H9 (cell line): Measurements from ENCODE around the gene STK32B. TPM values are rescaled to one million over a fixed set of nuclear protein-coding genes. Genes with fewer than 3 reads are reported as not detected.

Experiments used
- DNase-seq: peaks from one replicate; pipeline ENCODE4 v3.0.0-alpha.2; 2017
- H2AFZ ChIP-seq: one replicate; pipeline ENCODE4 v1.6.1; 2013; ENCODE audit warnings: mild to moderate bottlenecking, low read length, control low read depth, moderate library complexity
- H2AK5ac ChIP-seq: 2 replicates; pipeline ENCODE4 v1.6.1; 2013; ENCODE audit warnings: low read length, control low read depth, mixed read lengths; ENCODE audit not compliant: insufficient read length
- H2BK120ac ChIP-seq: one replicate; pipeline ENCODE4 v1.6.1; 2013; ENCODE audit warnings: low read depth, mild to moderate bottlenecking, low read length, control low read depth, inconsistent platforms; ENCODE audit not compliant: poor library complexity, severe bottlenecking
- H2BK12ac ChIP-seq: 2 replicates; pipeline ENCODE4 v1.6.1; 2013; ENCODE audit warnings: low read length, control low read depth, mixed read lengths, low read depth; ENCODE audit not compliant: insufficient read length
- H2BK15ac ChIP-seq: 2 replicates; pipeline ENCODE4 v1.6.1; 2013; ENCODE audit warnings: low read depth, low read length, control low read depth
- H2BK20ac ChIP-seq: one replicate; pipeline ENCODE4 v1.6.1; 2013; ENCODE audit warnings: low read depth, mild to moderate bottlenecking, low read length, control low read depth, inconsistent platforms; ENCODE audit not compliant: poor library complexity, severe bottlenecking
- H2BK5ac ChIP-seq: 2 replicates; pipeline ENCODE4 v1.6.1; 2013; ENCODE audit warnings: low read length, control low read depth, mixed read lengths; ENCODE audit not compliant: insufficient read length
- H3K14ac ChIP-seq: 2 replicates; pipeline ENCODE4 v1.6.1; 2013; ENCODE audit warnings: low read length, control low read depth; ENCODE audit not compliant: insufficient read depth
- H3K18ac ChIP-seq: 2 replicates; pipeline ENCODE4 v1.6.1; 2013; ENCODE audit warnings: low read depth, mild to moderate bottlenecking, mixed read lengths, low read length, control low read depth; ENCODE audit not compliant: insufficient read length
- H3K23ac ChIP-seq: 2 replicates; pipeline ENCODE4 v1.6.1; 2013; ENCODE audit warnings: low read length, control low read depth, mixed read lengths, low read depth; ENCODE audit not compliant: insufficient read length
- H3K23me2 ChIP-seq: 2 replicates; pipeline ENCODE4 v1.6.1; 2013; ENCODE audit warnings: low read depth, mild to moderate bottlenecking, mixed read lengths, low read length, control low read depth; ENCODE audit not compliant: insufficient read length, poor library complexity, severe bottlenecking
- H3K27ac ChIP-seq: 2 replicates; pipeline ENCODE4 v1.5.1; 2013; ENCODE audit warnings: low read length, control low read depth, mixed read lengths, low read depth; ENCODE audit not compliant: insufficient read length
- H3K27me3 ChIP-seq: 2 replicates; pipeline ENCODE4 v1.6.1; 2013; ENCODE audit warnings: low read length, control low read depth, inconsistent platforms; ENCODE audit not compliant: insufficient read depth
- H3K4ac ChIP-seq: 2 replicates; pipeline ENCODE4 v1.6.1; 2013; ENCODE audit warnings: low read depth, mild to moderate bottlenecking, control low read depth, inconsistent platforms, low read length, moderate library complexity
- H3K4me1 ChIP-seq: 2 replicates; pipeline ENCODE4 v1.6.1; 2013; ENCODE audit warnings: low read length, control low read depth, inconsistent platforms; ENCODE audit not compliant: insufficient read depth
- H3K4me2 ChIP-seq: 2 replicates; pipeline ENCODE4 v1.6.1; 2013; ENCODE audit warnings: low read length, control low read depth, mixed read lengths; ENCODE audit not compliant: insufficient read length, insufficient read depth
- H3K56ac ChIP-seq: 2 replicates; pipeline ENCODE4 v1.6.1; 2013; ENCODE audit warnings: low read depth, mild to moderate bottlenecking, mixed read lengths, low read length, control low read depth; ENCODE audit not compliant: insufficient read length
- H3K79me1 ChIP-seq: 2 replicates; pipeline ENCODE4 v1.6.1; 2013; ENCODE audit warnings: low read depth, mild to moderate bottlenecking, moderate library complexity, low read length, control low read depth, inconsistent platforms; ENCODE audit not compliant: insufficient read depth, poor library complexity, severe bottlenecking
- H3K79me2 ChIP-seq: 2 replicates; pipeline ENCODE4 v1.6.1; 2013; ENCODE audit warnings: low read length, control low read depth, inconsistent platforms; ENCODE audit not compliant: insufficient read depth
- H3K9ac ChIP-seq: 2 replicates; pipeline ENCODE4 v1.6.1; 2013; ENCODE audit warnings: low read length, control low read depth, mixed read lengths; ENCODE audit not compliant: insufficient read length; ENCODE audit errors: extremely low read depth
- H3K9me3 ChIP-seq: one replicate; pipeline ENCODE4 v1.6.1; 2013; ENCODE audit warnings: low read depth, low read length, inconsistent platforms; ENCODE audit not compliant: control insufficient read depth
- H3T11ph ChIP-seq: one replicate; pipeline ENCODE4 v1.6.1; 2013; ENCODE audit warnings: mild to moderate bottlenecking, low read length, control low read depth, inconsistent platforms
- H4K20me1 ChIP-seq: one replicate; pipeline ENCODE4 v1.6.1; 2013; ENCODE audit not compliant: control insufficient read depth, insufficient read length, insufficient read depth
- H4K5ac ChIP-seq: 2 replicates; pipeline ENCODE4 v1.6.1; 2013; ENCODE audit warnings: low read depth, mild to moderate bottlenecking, mixed read lengths, low read length, control low read depth; ENCODE audit not compliant: insufficient read length
- H4K8ac ChIP-seq: replicated peaks from 2 replicates; pipeline ENCODE4 v1.6.1; 2013; ENCODE audit warnings: low read length, control low read depth, mixed read lengths, low read depth; ENCODE audit not compliant: insufficient read length
- H4K91ac ChIP-seq: 2 replicates; pipeline ENCODE4 v1.6.1; 2013; ENCODE audit warnings: low read depth, mild to moderate bottlenecking, moderate library complexity, mixed read lengths, low read length, control low read depth; ENCODE audit not compliant: insufficient read length
- H3K27ac Mint-ChIP-seq, 3 experiments: 2 replicates in 2 of 3; 3 replicates in 1 of 3; pipeline ENCODE4 v1.8.0; 2020 to 2021; ENCODE audit warnings: mixed read lengths in 3 of 3, mild to moderate bottlenecking in 1 of 3, moderate library complexity in 1 of 3
- H3K27me3 Mint-ChIP-seq: 2 replicates; pipeline ENCODE4 v1.8.0; 2021; ENCODE audit warnings: low read depth, mild to moderate bottlenecking, moderate library complexity, mixed read lengths
- H3K36me3 Mint-ChIP-seq, 3 experiments: 2 replicates in 2 of 3; 3 replicates in 1 of 3; pipeline ENCODE4 v1.8.0; 2020 to 2021; ENCODE audit warnings: low read depth in 3 of 3, mixed read lengths in 3 of 3; ENCODE audit not compliant: insufficient read depth in 1 of 3
- H3K4me1 Mint-ChIP-seq, 2 experiments: 2 replicates each; pipeline ENCODE4 v1.8.0; 2020; ENCODE audit warnings: mixed read lengths in 2 of 2
- H3K4me3 Mint-ChIP-seq, 2 experiments: 2 replicates in 1 of 2; 3 replicates in 1 of 2; pipeline ENCODE4 v1.8.0; 2020 to 2021; ENCODE audit warnings: mild to moderate bottlenecking in 2 of 2, mixed read lengths in 2 of 2, moderate library complexity in 1 of 2
- H3K9me3 Mint-ChIP-seq, 2 experiments: 2 replicates in 1 of 2; 3 replicates in 1 of 2; pipeline ENCODE4 v1.8.0; 2020; ENCODE audit warnings: mild to moderate bottlenecking in 2 of 2, mixed read lengths in 2 of 2, moderate library complexity in 1 of 2
- CTCF ChIP-seq: fragments of 200-600 bp; sonication (generic); conservative IDR thresholded peaks from 3 replicates; pipeline ENCODE4 v1.8.0; 2021; ENCODE audit warnings: antibody characterized with exemption, mild to moderate bottlenecking
- WGBS: extraction: QIAGEN DNeasy Blood & Tissue Kit; methylation state at CpG from one replicate; pipeline ENCODE4 v1.1.7; 2013; ENCODE audit warnings: missing lambda C conversion rate, low lambda C conversion rate, mixed read lengths; ENCODE audit not compliant: insufficient read length; ENCODE audit errors: extremely low coverage; 5-methylcytosine and 5-hydroxymethylcytosine counted together
- total RNA-seq: library from RNA; stranded (reverse); gene quantifications from 2 replicates; pipeline ENCODE4 v1.2.1, GENCODE V29; 2021

Gene STK32B
- total RNA-seq, 1 experiment from 2014 or later: 1.0 TPM

DNA sequence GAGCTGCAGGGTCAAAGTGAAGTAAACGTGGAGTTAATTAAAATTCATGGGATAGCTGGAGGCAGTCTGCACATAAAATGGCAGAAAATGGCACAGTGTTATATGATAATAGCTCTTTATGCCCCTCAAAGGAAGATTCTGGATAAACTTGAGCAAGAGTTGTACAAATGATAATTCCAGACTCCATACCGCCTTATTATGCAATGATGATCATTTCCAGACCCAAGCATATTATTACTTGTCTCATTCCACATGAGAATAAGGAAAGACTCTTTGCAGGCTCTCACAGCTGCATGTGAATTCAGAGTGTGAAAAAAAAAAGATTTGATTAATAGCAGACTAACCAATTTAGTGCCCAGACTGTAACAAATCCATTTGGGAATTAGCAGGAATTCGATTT, 105.4 kb downstream of the STK32B start:
- WGBS: no CpG with 5 or more reads among the region's 3 CpGs
- no peaks in the 10 kb centered on the region for H3K79me2 ChIP-seq
- H3K4ac ChIP-seq: no peak overlapping the region
- H3K14ac ChIP-seq: no peak overlapping the region
- H3K9me3 Mint-ChIP-seq: no peaks in the 10 kb centered on the region; a peak in 1 of 5 replicates
- H4K91ac ChIP-seq: no peak overlapping the region
- H3K27me3 Mint-ChIP-seq: peaks cover 17% of the 10 kb centered on the region
- H2BK12ac ChIP-seq: no peak overlapping the region
- no peaks in the 10 kb centered on the region for H3K9me3 ChIP-seq
- H3K27ac Mint-ChIP-seq: no peak overlapping the region
- H2BK5ac ChIP-seq: no peak overlapping the region
- H3K27ac ChIP-seq: no peak overlapping the region
- H3K23me2 ChIP-seq: no peaks in the 10 kb centered on the region
- no peak overlapping the region for H3K23ac ChIP-seq
- H4K8ac ChIP-seq: no peak overlapping the region
- no peak for TF ChIP-seq CTCF
- DNase-seq: no peak
- no peak overlapping the region for H2AK5ac ChIP-seq
- H3K79me1 ChIP-seq: no peaks in the 10 kb centered on the region
- H3K9ac ChIP-seq: no peak overlapping the region
- no peak overlapping the region for H3K56ac ChIP-seq
- H4K5ac ChIP-seq: no peak overlapping the region
- H3K27me3 ChIP-seq: no peaks in the 10 kb centered on the region
- no peak overlapping the region for H3K4me2 ChIP-seq
- H3K36me3 Mint-ChIP-seq: no peaks in the 10 kb centered on the region; a peak in 1 of 7 replicates
- H2BK20ac ChIP-seq: no peak overlapping the region
- H2BK120ac ChIP-seq: no peak overlapping the region
- H3K4me1 ChIP-seq: no peaks in the 10 kb centered on the region
- H3T11ph ChIP-seq: no peak overlapping the region
- H2AFZ ChIP-seq: no peak overlapping the region
- no peak overlapping the region for H3K18ac ChIP-seq
- H4K20me1 ChIP-seq: no peaks in the 10 kb centered on the region
- no peak overlapping the region for H2BK15ac ChIP-seq
- peaks cover 11 to 17% of the 10 kb centered on the region in 2 experiments for H3K4me1 Mint-ChIP-seq
- no peak overlapping the region for H3K4me3 Mint-ChIP-seq
